MG63 (cell line): ENCODE measurements around the gene ZNF506. TPM values are rescaled to one million over a fixed set of nuclear protein-coding genes. Genes with fewer than 3 reads are reported as not detected.
"Not testable (repeated sequence)": the region's sequence is repeated elsewhere in the genome, so short reads cannot be mapped to it uniquely, and the experiment has no call there.

Source experiments
- DNase-seq: peaks from one replicate; pipeline ENCODE4 v3.0.0-alpha.2; 2020
- H3K27me3 ChIP-seq: fragments of 250-450 bp; sonication (Bioruptor Pico); 2 replicates; pipeline ENCODE4 v1.5.1; 2020; ENCODE audit warnings: mild to moderate bottlenecking, moderate library complexity
- H3K36me3 ChIP-seq: fragments of 250-450 bp; sonication (Bioruptor Pico); 2 replicates; pipeline ENCODE4 v1.5.1; 2020; ENCODE audit warnings: mild to moderate bottlenecking, moderate library complexity
- H3K4me3 ChIP-seq: fragments of 250-450 bp; sonication (Bioruptor Pico); 2 replicates; pipeline ENCODE4 v1.5.1; 2020; ENCODE audit warnings: mild to moderate bottlenecking, moderate library complexity
- H3K9me3 ChIP-seq: fragments of 250-450 bp; sonication (Bioruptor Pico); 2 replicates; pipeline ENCODE4 v1.5.1; 2020; ENCODE audit warnings: mild to moderate bottlenecking, moderate library complexity
- total RNA-seq: library from RNA; depleted of rRNA; stranded (reverse); fragments of >200 nt; shearing (Covaris generic); gene quantifications from 2 replicates; pipeline ENCODE4 v1.2.3, GENCODE V29; 2014; ENCODE audit warnings: low replicate concordance

Gene ZNF506
- total RNA-seq, 1 experiment from 2014 or later, result 1.0 TPM

DNA sequence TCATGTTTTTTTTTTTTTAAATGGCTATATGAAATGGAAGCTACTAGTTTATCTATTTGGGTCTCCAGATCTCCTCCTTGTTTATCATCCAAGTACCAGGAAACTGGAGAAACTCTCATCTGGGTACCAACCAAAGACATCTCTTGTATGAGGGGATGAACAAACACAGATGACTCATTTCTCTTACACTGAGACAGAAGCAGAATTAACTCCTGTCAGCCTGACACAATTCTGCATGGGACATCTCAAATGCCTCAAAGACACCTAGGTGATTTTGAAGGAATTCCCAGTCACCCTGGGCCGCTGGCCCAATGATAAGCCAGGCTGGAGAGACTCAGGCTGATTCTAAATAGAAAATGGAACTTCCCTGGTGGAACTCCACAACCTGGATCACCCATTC lies 9.6 kb downstream of the ZNF506 start:
- not testable (repeated sequence) for H3K36me3 ChIP-seq, H3K27me3 ChIP-seq, H3K9me3 ChIP-seq, DNase-seq, H3K4me3 ChIP-seq

DNA sequence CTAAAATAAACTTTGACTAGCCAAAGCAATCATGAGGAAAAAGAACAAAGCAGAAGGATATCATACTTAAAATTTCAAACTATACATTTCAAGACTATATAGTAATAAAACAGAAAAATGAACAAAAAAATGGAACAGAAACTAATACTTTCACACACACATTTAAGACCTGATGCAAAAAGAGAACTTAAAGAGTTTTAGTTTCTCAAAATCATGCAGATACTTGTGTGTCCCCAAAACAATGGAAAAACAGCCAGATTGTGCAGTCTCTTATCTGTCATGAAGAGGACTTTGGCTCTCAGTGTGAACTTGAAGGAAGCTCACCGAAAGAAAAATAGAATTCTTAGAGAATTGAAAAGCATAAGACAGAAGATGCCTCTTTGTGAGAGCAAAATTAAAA lies 16.1 kb downstream of the ZNF506 start:
- no peak overlapping the region for H3K4me3 ChIP-seq
- peaks cover 35% of the 10 kb centered on the region for H3K36me3 ChIP-seq
- H3K27me3 ChIP-seq, result no peaks in the 10 kb centered on the region
- H3K9me3 ChIP-seq, result peaks cover 19% of the 10 kb centered on the region
- no peak for DNase-seq

DNA sequence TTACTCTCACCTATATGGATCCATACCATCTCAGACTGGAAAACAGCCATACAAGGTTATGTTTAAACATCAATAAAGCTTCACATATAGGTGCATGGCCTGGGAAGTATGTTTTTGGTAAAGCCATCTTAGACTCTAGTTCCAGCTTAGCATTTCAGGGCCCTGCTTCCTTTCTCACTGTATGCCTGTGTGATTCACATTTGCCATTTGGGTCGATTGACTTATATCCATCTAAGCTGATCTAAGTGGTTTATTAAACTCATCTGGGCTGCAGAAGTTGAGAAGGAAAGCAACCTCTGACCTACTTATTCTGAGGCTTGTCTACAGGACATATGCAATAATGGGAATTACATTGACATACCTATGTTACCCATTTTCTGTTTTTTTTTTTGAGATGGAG lies 33.5 kb downstream of the ZNF506 start:
- peaks cover 78% of the 10 kb centered on the region for H3K36me3 ChIP-seq
- DNase-seq, result no peak
- no peak overlapping the region for H3K4me3 ChIP-seq
- H3K9me3 ChIP-seq, result peaks cover 14% of the 10 kb centered on the region
- no peaks in the 10 kb centered on the region for H3K27me3 ChIP-seq

DNA sequence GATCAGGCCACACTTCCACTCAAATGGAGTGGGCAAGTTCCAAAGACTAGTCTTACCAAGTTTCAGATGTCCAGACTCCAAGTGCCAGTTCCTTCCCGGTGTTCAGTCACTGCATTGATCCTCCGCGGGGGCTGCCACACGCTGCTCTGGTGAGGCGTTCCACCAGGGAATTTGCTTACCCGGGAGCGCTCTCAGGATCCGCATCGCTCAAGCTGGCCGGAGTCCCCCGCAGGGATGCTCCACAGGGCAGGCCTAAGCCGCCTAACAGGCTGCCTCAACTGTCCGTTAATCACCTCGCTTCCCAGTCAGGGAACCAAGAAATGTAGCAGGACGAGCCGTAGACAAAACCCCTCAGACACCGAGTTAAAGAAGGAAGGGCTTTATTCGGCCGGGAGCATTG lies 36.1 kb downstream of the ZNF506 start:
- H3K9me3 ChIP-seq, result peaks cover 17% of the 10 kb centered on the region
- H3K27me3 ChIP-seq, DNase-seq, H3K4me3 ChIP-seq: not testable (repeated sequence)
- peaks cover 74% of the 10 kb centered on the region for H3K36me3 ChIP-seq

DNA sequence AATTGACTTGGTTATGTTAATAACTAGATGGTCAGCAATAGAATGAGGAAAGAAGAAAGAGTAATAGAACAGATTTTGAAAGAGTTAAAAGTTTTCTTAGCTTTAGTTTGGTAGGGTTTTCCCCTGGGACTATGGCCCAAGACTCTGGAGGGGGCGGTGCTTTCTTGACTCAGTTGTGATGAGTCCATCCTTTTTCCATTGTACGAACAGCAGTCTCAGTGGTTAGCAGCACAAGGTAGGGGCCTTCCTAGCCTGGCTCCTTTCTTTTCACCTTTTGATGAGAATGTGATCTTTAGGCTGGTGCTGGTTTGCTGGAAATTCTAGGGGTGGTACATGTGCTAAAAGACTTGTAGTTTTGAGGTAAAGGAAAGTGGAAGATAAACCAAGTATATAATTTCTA lies 38.8 kb downstream of the ZNF506 start:
- Histone ChIP-seq H3K9me3 (peaks cover 26% of the 10 kb centered on the region), H3K4me3 (no peak overlapping the region), H3K27me3 (no peaks in the 10 kb centered on the region), H3K36me3 (peaks cover 75% of the 10 kb centered on the region)
- DNase-seq, result no peak

DNA sequence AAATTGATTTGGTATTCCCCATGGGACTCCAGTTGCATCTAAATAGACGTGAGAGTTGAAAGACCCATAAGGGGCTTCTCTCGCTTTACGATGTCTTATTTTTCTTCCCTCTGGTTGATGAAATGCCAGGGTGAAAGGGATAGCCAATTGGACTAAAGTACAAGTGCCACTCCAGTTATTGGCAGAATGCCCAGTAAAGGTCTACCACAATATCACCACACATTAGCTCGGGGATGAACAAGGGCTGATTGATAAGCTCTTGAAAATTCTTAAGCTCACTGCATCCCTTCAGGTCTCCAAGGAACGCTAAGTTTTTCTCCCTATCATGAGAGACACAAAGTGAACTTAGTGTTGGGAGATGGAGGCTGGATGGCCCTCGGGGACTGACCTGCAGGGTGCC lies 39.8 kb downstream of the ZNF506 start:
- not testable (repeated sequence) for H3K4me3 ChIP-seq, DNase-seq, H3K27me3 ChIP-seq
- H3K9me3 ChIP-seq, result peaks cover 26% of the 10 kb centered on the region
- H3K36me3 ChIP-seq, result peaks cover 70% of the 10 kb centered on the region

DNA sequence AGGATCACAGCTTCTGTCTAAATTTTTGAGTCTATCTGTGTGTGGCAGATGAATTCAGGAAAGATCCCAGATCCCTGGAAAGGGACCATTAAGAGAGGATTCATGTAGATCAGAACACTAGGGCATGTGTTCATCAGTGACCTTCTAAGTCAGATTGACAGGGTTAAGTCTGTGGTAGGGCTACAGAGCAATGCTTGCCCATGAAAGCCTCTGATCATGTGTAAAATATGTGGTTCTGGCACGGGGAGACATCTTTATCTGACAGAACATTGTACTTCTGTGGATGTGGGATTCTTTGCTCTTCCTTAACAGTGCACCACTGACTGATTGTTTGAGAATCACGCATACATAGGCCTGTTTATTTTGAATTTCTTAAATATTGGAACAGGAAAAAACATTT lies 42.9 kb downstream of the ZNF506 start:
- Histone ChIP-seq H3K9me3 (peaks cover 23% of the 10 kb centered on the region), H3K36me3 (peaks cover 48% of the 10 kb centered on the region), H3K27me3 (no peaks in the 10 kb centered on the region), H3K4me3 (no peak overlapping the region)
- no peak for DNase-seq

DNA sequence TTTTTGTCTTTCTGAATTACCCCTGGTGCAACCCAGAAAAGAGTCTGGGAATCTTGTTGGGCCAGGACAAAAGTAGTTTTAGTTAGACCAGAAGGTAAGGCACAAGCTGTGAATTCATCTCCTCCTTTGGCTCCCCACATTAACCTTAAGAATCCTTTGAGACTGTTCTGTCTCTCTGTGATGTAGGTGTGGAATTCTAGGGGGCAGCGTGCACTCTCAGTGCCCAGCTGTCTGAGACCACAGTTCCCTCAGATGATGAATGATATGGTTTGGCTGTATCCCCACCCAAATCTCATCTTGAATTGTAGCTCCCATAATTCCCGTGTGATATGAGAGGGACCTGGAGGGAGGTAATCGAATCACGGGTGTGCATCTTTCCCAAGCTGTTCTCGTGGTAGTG lies 43.9 kb downstream of the ZNF506 start:
- DNase-seq, result no peak
- Histone ChIP-seq H3K27me3 (no peaks in the 10 kb centered on the region), H3K36me3 (peaks cover 46% of the 10 kb centered on the region), H3K4me3 (peak overlapping the region; percentile 78), H3K9me3 (peaks cover 23% of the 10 kb centered on the region)

DNA sequence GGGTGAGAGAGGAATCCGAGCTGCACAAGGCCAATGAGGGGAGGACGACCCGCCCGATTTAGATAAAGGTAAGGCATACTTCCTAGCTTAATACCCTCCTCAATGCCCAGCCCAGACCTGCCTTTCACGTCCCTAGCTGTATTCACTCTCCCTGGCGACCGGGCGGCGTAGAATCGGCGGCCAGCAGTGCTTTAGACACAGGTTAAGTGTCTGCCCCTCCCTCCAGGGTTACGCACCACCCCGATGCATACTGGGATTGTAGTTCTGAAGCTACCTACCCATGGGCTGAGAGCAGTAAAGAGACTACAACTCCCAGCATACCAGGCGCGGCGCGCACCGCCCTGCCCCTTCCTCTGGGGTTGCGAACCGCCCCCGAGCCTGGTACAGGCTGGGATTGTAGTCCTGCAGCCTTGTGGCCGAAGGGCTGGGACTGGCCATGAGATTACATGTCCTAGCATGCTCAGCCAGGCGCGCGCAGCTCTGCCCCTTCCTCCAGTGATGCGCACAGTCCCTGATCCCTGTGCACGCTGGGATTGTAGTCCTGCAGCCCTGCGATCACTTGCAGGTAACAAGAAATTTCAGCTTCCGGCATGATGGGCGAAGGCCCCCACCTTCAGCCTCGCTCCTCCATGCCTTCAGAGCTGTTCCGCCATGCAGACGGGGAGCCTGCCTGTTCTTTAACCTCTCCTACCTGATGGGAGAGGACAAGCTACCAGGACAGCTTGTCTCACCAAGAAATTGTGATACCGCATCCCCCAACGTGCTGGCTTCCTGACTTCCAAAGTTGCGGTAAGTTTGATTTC lies 45.1 kb downstream of the ZNF506 start:
- DNase-seq, result peak; percentile 100
- Histone ChIP-seq H3K9me3 (peaks cover 18% of the 10 kb centered on the region), H3K4me3 (peak overlapping the region; percentile 78), H3K36me3 (peaks cover 36% of the 10 kb centered on the region), H3K27me3 (no peaks in the 10 kb centered on the region)

DNA sequence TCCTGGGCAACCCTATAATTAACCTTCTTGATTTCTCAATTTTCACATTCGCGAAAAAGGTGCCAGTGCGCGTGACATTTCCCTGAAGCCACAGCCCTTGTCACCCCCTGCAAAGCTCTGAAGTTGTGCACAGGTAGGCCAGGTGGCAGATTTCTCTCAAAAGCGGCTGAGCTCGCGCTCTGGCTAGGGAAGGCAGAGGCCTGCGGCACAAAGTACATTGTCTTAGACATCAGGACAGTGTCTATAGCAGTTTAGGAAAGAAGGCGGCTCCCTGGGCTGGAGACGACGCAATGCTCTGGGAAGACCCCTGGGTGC lies 45.7 kb downstream of the ZNF506 start:
- Histone ChIP-seq H3K36me3 (peaks cover 30% of the 10 kb centered on the region), H3K9me3 (peaks cover 12% of the 10 kb centered on the region; the same call in 1 of the 2 replicates), H3K27me3 (no peaks in the 10 kb centered on the region), H3K4me3 (peak overlapping the region; percentile 78)
- DNase-seq, result no peak

DNA sequence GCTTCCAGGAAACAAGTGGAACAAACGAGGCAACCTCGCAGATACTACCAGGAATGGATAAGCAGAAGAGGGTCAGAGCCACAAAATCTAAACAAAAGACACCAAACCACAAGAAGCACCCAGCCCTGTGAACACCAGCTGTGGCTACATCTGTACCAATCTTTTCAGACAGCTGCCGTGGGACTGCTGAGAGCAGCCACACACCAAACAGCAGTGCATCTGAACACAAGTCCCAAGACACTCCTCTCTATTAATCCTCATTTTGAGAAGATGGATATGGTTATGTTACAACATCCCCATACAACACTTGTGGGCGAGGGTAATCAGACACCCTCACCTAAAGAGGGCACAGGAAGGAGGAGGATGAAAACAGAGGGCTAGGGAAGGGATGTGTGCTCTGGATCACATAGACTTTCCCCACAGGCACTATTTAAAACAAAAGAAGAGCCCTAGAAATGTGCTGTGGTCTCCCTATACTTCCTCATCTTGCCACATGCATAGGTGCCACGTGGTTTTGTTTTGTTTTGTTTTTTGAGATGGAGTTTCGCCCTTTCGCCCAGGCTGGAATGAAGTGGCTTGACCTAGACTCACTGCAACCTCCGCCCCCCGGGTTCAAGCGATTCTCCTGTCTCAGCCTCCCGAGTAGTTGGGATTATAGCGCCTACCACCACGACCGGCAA lies 47.1 kb downstream of the ZNF506 start:
- H3K9me3 ChIP-seq, result peaks cover 11% of the 10 kb centered on the region; the same call in 1 of the 2 replicates
- DNase-seq, result no peak
- H3K27me3 ChIP-seq, result no peaks in the 10 kb centered on the region
- H3K36me3 ChIP-seq, result peaks cover 19% of the 10 kb centered on the region
- H3K4me3 ChIP-seq, result no peak overlapping the region

DNA sequence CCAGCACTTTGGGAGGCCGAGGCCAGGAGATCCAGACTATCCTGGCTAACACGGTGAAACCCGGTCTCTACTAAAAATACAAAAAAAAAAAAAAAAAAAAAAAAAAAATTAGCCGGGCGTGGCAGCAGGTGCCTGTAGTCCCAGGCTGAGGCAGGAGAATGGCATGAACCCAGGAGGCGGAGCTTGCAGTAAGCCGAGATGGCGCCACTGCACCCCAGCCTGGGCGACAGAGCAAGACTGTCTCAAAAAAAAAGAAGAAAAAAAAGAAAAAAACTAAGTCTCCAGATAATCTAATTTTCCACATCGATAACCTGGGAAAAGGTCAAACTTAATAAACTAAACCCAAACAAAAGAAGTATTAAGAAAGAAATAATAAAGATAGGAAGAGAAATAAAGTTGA lies 49.6 kb downstream of the ZNF506 start:
- DNase-seq, H3K4me3 ChIP-seq, H3K36me3 ChIP-seq, H3K9me3 ChIP-seq, H3K27me3 ChIP-seq: not testable (repeated sequence)

DNA sequence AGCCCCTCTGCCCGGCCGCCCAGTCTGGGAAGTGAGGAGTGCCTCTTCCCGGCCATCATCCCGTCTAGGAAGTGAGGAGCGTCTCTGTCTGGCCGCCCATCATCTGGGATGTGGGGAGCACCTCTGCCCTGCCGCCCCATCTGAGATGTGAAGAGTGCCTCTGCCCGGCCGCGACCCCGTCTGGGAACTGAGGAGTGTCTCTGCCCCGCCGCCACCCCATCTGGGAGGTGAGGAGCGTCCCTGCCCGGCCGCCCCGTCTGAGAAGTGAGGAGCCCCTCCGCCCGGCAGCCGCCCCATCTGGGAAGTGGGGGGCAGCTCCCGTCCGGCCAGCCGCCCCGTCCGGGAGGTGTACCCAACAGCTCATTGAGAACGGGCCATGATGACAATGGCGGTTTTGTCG lies 51.6 kb downstream of the ZNF506 start:
- H3K9me3 ChIP-seq, H3K36me3 ChIP-seq, H3K4me3 ChIP-seq, DNase-seq, H3K27me3 ChIP-seq: not testable (repeated sequence)

DNA sequence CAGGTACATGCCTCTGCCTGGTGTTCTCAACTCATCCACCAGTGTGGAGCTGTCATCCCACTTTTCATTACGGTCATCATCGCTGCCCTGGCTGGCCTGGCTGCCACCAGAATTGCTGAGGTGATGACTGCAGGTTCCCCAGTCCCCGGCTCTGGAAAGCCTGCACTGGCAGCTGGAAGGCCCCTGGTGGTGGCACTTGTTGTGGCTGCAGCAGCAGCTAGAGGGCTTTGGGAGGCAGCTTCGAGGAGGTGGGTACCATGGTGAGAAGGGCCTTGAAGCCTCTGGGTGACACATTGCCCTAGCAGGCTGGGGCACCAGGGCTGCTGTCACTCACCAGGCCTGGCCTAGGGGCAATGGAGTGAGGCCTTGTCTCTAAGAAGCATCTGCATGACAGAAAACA lies 63.4 kb downstream of the ZNF506 start:
- no peaks in the 10 kb centered on the region for H3K27me3 ChIP-seq
- peaks cover 4% of the 10 kb centered on the region for H3K9me3 ChIP-seq
- no peaks in the 10 kb centered on the region for H3K36me3 ChIP-seq
- no peak overlapping the region for H3K4me3 ChIP-seq
- DNase-seq, result no peak

DNA sequence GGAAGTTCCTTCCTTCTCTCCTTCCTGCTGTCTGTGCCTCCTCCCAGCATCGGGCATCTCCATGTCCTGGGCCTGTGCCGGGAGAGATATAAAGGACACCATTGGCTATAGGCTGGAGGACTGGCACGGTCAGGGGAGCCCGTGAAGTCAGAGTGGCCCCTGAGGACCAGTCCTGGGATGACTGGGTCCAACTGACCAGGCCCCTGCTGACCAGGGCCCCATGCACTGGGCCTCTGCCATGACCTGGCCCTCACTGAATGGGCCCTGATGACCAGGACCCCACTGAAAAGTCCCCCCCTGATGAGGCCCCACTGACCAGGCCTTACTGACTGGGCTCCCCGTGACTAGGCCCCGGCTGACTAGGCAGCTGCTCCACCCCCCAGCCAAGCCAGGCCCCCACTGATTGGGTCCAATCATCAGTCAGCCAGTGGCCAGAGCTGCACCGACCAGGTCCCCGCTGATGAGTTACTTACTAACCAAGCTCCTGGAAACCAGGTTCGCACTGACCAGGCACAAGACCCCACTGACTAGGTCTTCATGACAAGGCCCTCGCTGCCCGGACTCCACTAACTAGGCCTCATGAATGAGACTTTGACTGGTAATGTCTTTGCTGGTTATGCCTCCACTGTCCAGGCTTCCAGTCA lies 68.7 kb downstream of the ZNF506 start:
- DNase-seq, result no peak
- no peak overlapping the region for H3K4me3 ChIP-seq
- no peaks in the 10 kb centered on the region for H3K36me3 ChIP-seq
- peaks cover 4% of the 10 kb centered on the region for H3K9me3 ChIP-seq
- no peaks in the 10 kb centered on the region for H3K27me3 ChIP-seq

DNA sequence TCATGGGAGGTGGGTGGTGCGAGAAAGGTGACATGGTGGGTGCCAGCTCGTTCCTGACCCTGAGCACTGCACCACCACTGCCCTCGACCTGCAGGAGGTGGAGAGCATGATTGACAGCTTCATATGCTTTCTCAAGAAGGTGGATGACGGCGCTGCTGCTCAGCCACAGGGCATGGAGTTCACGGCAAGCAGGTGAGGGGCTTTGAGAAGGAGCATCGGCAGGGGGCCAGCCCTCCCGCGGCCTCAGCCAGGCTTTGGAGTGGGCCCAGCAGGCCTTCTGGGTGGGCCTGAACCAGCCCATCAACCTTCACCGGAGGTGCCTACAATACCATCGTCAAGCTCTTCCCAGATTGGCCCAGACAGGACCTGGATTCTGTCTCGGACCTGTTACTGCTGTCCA lies 69.7 kb downstream of the ZNF506 start:
- H3K9me3 ChIP-seq, result peaks cover 4% of the 10 kb centered on the region

DNA sequence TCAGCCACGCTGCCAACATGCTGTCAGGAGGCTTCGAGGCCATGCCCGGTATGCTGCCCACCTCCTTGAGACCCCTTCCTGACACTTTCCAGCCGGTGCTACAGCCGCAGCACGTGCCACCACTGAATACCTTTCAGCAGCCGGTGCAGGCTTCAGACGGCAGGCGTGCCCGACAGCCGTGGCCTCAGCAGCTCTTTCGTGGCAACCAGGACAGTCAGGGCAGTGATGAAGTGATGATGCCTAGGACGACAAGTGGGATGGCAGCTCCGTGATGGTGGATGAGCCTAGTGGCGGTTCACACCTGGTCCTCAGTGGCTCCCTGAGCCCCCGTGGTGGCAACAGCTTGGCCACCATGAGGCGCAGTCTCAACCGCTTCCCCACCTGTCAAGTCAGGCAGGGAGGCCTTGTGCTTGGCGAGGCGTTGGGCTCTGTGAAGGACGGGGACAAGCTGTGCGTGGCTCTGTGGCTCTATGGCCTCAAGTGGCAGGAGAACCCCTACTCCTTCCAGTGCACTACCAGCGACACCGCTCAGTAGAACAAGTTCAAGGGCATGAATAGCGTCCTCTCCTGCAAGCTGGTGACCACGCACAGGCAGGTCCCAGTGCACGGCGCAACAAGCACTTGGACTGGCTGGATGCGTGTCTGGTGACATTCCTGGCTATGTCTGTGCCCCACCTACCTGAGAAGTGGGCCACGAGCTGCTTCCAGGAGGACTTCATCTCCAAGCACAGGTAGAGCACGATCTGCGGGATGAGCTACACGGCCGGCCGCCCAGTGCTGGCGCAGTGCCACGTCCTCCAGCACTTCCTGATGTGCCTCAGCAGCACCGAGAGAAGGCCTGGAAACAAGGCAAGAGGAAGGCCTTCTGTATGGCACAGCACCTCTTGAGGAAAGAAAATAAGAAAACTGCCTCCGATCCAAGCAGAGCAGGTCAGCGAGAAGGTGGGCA lies 70.4 kb downstream of the ZNF506 start:
- DNase-seq, result no peak
- Histone ChIP-seq H3K4me3 (no peak overlapping the region), H3K9me3 (peaks cover 4% of the 10 kb centered on the region; the same call in 1 of the 2 replicates), H3K27me3 (no peaks in the 10 kb centered on the region), H3K36me3 (no peaks in the 10 kb centered on the region)

More for the DNA sequence above, 69.7 kb downstream of the ZNF506 start:
- DNase-seq, result no peak
- no peaks in the 10 kb centered on the region for H3K27me3 ChIP-seq
- H3K4me3 ChIP-seq, result no peak overlapping the region
- H3K36me3 ChIP-seq, result no peaks in the 10 kb centered on the region
